ENCODE results near the gene CTSW.

DNA sequence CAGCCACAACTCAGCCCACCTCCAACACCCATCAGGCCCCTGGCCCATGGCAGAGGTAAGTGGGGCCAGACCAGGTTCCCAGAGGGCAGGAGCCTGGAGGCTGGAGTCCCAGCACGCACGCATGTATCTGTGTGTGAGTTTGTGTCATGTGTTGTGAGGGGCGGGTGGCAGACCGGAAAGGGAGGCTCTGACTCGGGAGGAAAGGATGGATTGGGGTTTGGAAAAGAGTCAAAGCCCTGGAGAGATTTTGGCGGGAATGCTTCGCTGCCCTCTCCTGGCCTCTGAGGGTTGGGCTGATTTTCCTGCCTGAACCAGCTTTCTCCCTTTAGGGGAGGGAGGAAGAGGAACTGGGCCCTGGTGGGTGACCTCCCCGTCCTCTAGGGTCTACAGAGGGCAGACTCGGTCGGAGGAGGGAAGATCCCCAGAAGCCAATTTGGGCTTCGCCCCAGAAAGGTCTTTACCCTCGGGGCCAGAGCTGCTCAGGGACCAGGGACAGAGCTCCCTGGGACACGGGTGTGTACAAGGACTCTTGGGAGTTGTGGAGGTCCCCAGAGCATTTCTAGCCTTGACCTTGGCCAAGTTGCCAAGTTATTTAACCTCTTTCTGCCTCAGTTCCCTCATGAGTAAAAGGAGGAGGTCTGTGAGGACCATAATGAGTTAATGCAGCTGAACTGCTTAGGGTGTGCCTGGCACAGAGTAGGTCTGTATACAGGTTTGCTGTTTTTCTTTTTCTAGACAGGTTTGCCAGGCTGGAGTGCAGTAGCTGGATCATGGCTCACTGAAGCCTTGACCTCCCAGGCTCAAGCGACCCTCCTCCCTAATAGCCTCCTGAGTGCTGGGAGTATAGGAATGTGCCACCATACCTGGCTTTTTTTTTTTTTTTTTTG is 32.3 kb downstream of the CTSW start:
- TF ChIP-seq, protein P1, sequence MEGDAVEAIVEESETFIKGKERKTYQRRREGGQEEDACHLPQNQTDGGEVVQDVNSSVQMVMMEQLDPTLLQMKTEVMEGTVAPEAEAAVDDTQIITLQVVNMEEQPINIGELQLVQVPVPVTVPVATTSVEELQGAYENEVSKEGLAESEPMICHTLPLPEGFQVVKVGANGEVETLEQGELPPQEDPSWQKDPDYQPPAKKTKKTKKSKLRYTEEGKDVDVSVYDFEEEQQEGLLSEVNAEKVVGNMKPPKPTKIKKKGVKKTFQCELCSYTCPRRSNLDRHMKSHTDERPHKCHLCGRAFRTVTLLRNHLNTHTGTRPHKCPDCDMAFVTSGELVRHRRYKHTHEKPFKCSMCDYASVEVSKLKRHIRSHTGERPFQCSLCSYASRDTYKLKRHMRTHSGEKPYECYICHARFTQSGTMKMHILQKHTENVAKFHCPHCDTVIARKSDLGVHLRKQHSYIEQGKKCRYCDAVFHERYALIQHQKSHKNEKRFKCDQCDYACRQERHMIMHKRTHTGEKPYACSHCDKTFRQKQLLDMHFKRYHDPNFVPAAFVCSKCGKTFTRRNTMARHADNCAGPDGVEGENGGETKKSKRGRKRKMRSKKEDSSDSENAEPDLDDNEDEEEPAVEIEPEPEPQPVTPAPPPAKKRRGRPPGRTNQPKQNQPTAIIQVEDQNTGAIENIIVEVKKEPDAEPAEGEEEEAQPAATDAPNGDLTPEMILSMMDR (IDR thresholded peaks at IDR 0.05): peak in 5 of 6 experiments; percentile 31 to 48 (median 38)
- no peak for TF ChIP-seq EP300 (IDR thresholded peaks at IDR 0.05)
